Cardiac muscle cell (in vitro differentiated cells and primary cell): Measurements from ENCODE around the gene SPTSSB. TPM values are rescaled to one million over a fixed set of nuclear protein-coding genes. Genes with fewer than 3 reads are reported as not detected.

ENCODE experiments used
- DNase-seq, 2 donors: peaks; one replicate each; pipeline versions ENCODE4 v3.0.0 to v3.0.0-alpha.2; 2010 to 2017; ENCODE audit warnings: low read depth in 1 of 2, low spot score in 1 of 2
- H3K27ac ChIP-seq: fragments of 200-600 bp; sonication (generic); 2 replicates; pipeline ENCODE4 v1.5.1; 2016
- H3K27me3 ChIP-seq: fragments of 200-600 bp; sonication (generic); 2 replicates; pipeline ENCODE4 v1.6.0; 2016; ENCODE audit warnings: control low read depth
- H3K36me3 ChIP-seq: fragments of 200-600 bp; sonication (generic); 2 replicates; pipeline ENCODE4 v1.5.1; 2016; ENCODE audit warnings: control low read depth
- H3K4me1 ChIP-seq: fragments of 200-600 bp; sonication (generic); 2 replicates; pipeline ENCODE4 v1.8.1; 2017; ENCODE audit warnings: low read depth, mild to moderate bottlenecking, mixed run types
- H3K4me3 ChIP-seq: fragments of 200-600 bp; sonication (generic); 2 replicates; pipeline ENCODE4 v1.5.1; 2016; ENCODE audit warnings: mild to moderate bottlenecking
- H3K9me3 ChIP-seq: fragments of 200-600 bp; sonication (generic); 2 replicates; pipeline ENCODE4 v1.5.1; 2017; ENCODE audit warnings: low read depth, mild to moderate bottlenecking, control low read depth
- CTCF ChIP-seq: IDR thresholded peaks from 2 replicates; pipeline ENCODE4 v1.5.1; 2012; ENCODE audit warnings: low read depth, mild to moderate bottlenecking, low read length
- polyA plus RNA-seq: library from polyadenylated mRNA; unstranded; fragments of >200 nt; fragmentation: Nextera tagmentation; extraction: Ambion mirVana; gene quantifications from 2 replicates; pipeline ENCODE4 v1.2.1, GENCODE V29; 2016
- total RNA-seq: library from RNA; depleted of rRNA; stranded (reverse); fragments of >200 nt; gene quantifications from 2 replicates; pipeline ENCODE4 v1.2.3, GENCODE V29; 2016

SPTSSB gene
- total and polyA plus RNA-seq, 2 experiments from 2014 or later, result not detected

DNA sequence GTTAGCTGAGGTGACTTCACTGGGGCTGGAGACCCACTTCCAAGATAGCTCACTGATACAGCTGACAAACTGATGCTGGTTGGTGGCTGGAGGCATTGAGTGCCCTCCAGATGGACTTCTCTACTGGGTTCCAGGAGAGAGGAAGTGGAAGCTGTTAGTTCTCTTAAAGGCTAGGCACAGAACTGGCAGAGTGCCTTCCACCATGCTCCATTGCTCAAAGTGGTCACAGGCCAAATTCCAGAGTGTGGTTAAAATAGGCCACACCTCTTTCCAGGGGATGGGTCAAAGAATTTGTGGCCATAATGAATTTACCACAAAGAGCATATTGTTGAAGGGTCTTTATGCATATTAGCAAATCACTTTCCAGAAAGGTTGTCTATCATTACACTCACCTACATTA lies 76.0 kb downstream of the SPTSSB start:
- no peak overlapping the region for H3K27ac ChIP-seq
- no peak for TF ChIP-seq CTCF
- H3K9me3 ChIP-seq, result no peaks in the 10 kb centered on the region
- H3K36me3 ChIP-seq, result no peaks in the 10 kb centered on the region
- peak in 1 of 2 donors; percentile 45 for DNase-seq
- no peaks in the 10 kb centered on the region for H3K4me1 ChIP-seq
- H3K27me3 ChIP-seq, result no peaks in the 10 kb centered on the region
- H3K4me3 ChIP-seq, result no peak overlapping the region

Other genes starting within 250 kb of the SPTSSB start
- 28.4 and 36.8 TPM in 2 replicates for gene NMD3, start 150.2 kb downstream of the SPTSSB start, total RNA-seq
- gene NMD3, start 150.2 kb downstream of the SPTSSB start, polyA plus RNA-seq, result 30.6 and 49.1 TPM in 2 replicates
- gene OTOL1, start 125.3 kb upstream of the SPTSSB start, total RNA-seq, result 0.07 TPM in 1 of 2 replicates, not detected in the other
- gene OTOL1, start 125.3 kb upstream of the SPTSSB start, polyA plus RNA-seq, result not detected in 2 replicates